Measurements from ENCODE around the gene TMEM165. TPM values are rescaled to one million over a fixed set of nuclear protein-coding genes. Genes with fewer than 3 reads are reported as not detected.

Gene TMEM165
- polyA plus RNA-seq, 1 donor from 2014 or later = 102 TPM

GRCh38 chr4:55445921-55446577, 50.3 kb downstream of the TMEM165 start:
- TF ChIP-seq SMC3 (conservative IDR thresholded peaks at IDR 0.05; ENCODE audit: poor library complexity) = no peak
- no peak for TF ChIP-seq EZH2 (IDR thresholded peaks at IDR 0.05; ENCODE audit: borderline replicate concordance, insufficient read depth, low read length, poor library complexity, severe bottlenecking)
- no peak for TF ChIP-seq EP300 (conservative IDR thresholded peaks at IDR 0.05; ENCODE audit: poor library complexity, severe bottlenecking)
- Histone ChIP-seq H2AFZ (ENCODE audit: low read depth, low read length) (no peak overlapping the region), H3K36me3 (ENCODE audit: insufficient read depth, low read length) (peaks cover 10% of the 10 kb centered on the region), H3K4me2 (ENCODE audit: low read length) (no peak overlapping the region), H4K20me1 (ENCODE audit: insufficient read depth) (no peaks in the 10 kb centered on the region), H3K9me2 (ENCODE audit: insufficient read depth, low read length) (no peaks in the 10 kb centered on the region), H3K27ac (ENCODE audit: low read length) (no peak overlapping the region), H3K4me3 (ENCODE audit: low read length) (no peak overlapping the region), H3K9ac (ENCODE audit: low read length) (no peak overlapping the region), H3K79me2 (replicated peaks; ENCODE audit: insufficient read depth, low read length) (no peaks in the 10 kb centered on the region), H3F3A (ENCODE audit: insufficient read depth, low read length, poor library complexity, severe bottlenecking) (no peaks in the 10 kb centered on the region), H3K9me3 (ENCODE audit: low read length) (no peaks in the 10 kb centered on the region), H3K27me3 (ENCODE audit: insufficient read depth, low read depth, low read length) (no peaks in the 10 kb centered on the region)

GRCh38 chr4:55446578-55446922, 50.8 kb downstream of the TMEM165 start:
- H3K79me2 ChIP-seq (replicated peaks; ENCODE audit: insufficient read depth, low read length) = no peaks in the 10 kb centered on the region
- H3K27me3 ChIP-seq (ENCODE audit: insufficient read depth, low read depth, low read length) = no peaks in the 10 kb centered on the region
- no peak overlapping the region for H3K9ac ChIP-seq (ENCODE audit: low read length)
- H3K4me3 ChIP-seq (ENCODE audit: low read length) = no peak overlapping the region
- peaks cover 9% of the 10 kb centered on the region for H3K36me3 ChIP-seq (ENCODE audit: insufficient read depth, low read length)
- no peaks in the 10 kb centered on the region for H4K20me1 ChIP-seq (ENCODE audit: insufficient read depth)
- no peaks in the 10 kb centered on the region for H3K9me3 ChIP-seq (ENCODE audit: low read length)
- H3K4me2 ChIP-seq (ENCODE audit: low read length) = no peak overlapping the region
- no peak overlapping the region for H3K27ac ChIP-seq (ENCODE audit: low read length)
- H2AFZ ChIP-seq (ENCODE audit: low read depth, low read length) = no peak overlapping the region
- TF ChIP-seq EZH2 (IDR thresholded peaks at IDR 0.05; ENCODE audit: borderline replicate concordance, insufficient read depth, low read length, poor library complexity, severe bottlenecking) (no peak), POLR2AphosphoS5 (IDR thresholded peaks at IDR 0.05) (no peak), SMC3 (conservative IDR thresholded peaks at IDR 0.05; ENCODE audit: poor library complexity) (no peak), EP300 (conservative IDR thresholded peaks at IDR 0.05; ENCODE audit: poor library complexity, severe bottlenecking) (no peak), TAF1 (IDR thresholded peaks at IDR 0.05; ENCODE audit: low read depth) (no peak), MXI1 (conservative IDR thresholded peaks at IDR 0.05; ENCODE audit: poor library complexity, severe bottlenecking) (no peak), RAD21 (conservative IDR thresholded peaks at IDR 0.05) (no peak)
- TF ChIP-seq, protein P1, sequence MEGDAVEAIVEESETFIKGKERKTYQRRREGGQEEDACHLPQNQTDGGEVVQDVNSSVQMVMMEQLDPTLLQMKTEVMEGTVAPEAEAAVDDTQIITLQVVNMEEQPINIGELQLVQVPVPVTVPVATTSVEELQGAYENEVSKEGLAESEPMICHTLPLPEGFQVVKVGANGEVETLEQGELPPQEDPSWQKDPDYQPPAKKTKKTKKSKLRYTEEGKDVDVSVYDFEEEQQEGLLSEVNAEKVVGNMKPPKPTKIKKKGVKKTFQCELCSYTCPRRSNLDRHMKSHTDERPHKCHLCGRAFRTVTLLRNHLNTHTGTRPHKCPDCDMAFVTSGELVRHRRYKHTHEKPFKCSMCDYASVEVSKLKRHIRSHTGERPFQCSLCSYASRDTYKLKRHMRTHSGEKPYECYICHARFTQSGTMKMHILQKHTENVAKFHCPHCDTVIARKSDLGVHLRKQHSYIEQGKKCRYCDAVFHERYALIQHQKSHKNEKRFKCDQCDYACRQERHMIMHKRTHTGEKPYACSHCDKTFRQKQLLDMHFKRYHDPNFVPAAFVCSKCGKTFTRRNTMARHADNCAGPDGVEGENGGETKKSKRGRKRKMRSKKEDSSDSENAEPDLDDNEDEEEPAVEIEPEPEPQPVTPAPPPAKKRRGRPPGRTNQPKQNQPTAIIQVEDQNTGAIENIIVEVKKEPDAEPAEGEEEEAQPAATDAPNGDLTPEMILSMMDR (IDR thresholded peaks at IDR 0.05; ENCODE audit: poor library complexity, severe bottlenecking) = no peak
- TF ChIP-seq, protein P2, sequence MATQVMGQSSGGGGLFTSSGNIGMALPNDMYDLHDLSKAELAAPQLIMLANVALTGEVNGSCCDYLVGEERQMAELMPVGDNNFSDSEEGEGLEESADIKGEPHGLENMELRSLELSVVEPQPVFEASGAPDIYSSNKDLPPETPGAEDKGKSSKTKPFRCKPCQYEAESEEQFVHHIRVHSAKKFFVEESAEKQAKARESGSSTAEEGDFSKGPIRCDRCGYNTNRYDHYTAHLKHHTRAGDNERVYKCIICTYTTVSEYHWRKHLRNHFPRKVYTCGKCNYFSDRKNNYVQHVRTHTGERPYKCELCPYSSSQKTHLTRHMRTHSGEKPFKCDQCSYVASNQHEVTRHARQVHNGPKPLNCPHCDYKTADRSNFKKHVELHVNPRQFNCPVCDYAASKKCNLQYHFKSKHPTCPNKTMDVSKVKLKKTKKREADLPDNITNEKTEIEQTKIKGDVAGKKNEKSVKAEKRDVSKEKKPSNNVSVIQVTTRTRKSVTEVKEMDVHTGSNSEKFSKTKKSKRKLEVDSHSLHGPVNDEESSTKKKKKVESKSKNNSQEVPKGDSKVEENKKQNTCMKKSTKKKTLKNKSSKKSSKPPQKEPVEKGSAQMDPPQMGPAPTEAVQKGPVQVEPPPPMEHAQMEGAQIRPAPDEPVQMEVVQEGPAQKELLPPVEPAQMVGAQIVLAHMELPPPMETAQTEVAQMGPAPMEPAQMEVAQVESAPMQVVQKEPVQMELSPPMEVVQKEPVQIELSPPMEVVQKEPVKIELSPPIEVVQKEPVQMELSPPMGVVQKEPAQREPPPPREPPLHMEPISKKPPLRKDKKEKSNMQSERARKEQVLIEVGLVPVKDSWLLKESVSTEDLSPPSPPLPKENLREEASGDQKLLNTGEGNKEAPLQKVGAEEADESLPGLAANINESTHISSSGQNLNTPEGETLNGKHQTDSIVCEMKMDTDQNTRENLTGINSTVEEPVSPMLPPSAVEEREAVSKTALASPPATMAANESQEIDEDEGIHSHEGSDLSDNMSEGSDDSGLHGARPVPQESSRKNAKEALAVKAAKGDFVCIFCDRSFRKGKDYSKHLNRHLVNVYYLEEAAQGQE (IDR thresholded peaks at IDR 0.05; ENCODE audit: borderline replicate concordance) = no peak
- no peaks in the 10 kb centered on the region for H3K9me2 ChIP-seq (ENCODE audit: insufficient read depth, low read length)
- no peaks in the 10 kb centered on the region for H3F3A ChIP-seq (ENCODE audit: insufficient read depth, low read length, poor library complexity, severe bottlenecking)
